WI38 (cell line): ENCODE results near the gene PGK1.

Source experiments
- H3K4me3 ChIP-seq: 2 replicates; pipeline ENCODE4 v1.5.1; 2011; ENCODE audit warnings: low read depth, mild to moderate bottlenecking, control low read depth, low read length
- CTCF ChIP-seq: IDR thresholded peaks from 2 replicates; pipeline ENCODE4 v1.5.1; 2012; ENCODE audit warnings: low read depth, mild to moderate bottlenecking, control low read depth, low read length

The PGK1 gene

GRCh38 chrX:78165425-78165824 is 61.4 kb downstream of the PGK1 start:
- no peak for TF ChIP-seq CTCF
- H3K4me3 ChIP-seq, result no peak overlapping the region

- no peak overlapping the region for H3K4me3 ChIP-seq
- TF ChIP-seq CTCF, result no peak
Measured at GRCh38 chrX:78168065-78168464, 64.0 kb downstream of the PGK1 start.
